Activated naive CD8-positive, alpha-beta T cell treated with anti-CD3 and anti-CD28 coated beads for 36 hours (primary cell): Measurements from ENCODE around the gene MARK2. TPM values are rescaled to one million over a fixed set of nuclear protein-coding genes. Genes with fewer than 3 reads are reported as not detected.
"Not testable (repeated sequence)": the region's sequence is repeated elsewhere in the genome, so short reads cannot be mapped to it uniquely, and the experiment has no call there.

ENCODE experiments used
- DNase-seq: peaks from one replicate; pipeline ENCODE4 v3.0.0; 2021
- H3K27ac Mint-ChIP-seq: one replicate; pipeline ENCODE4 v1.8.0; 2022; ENCODE audit warnings: mild to moderate bottlenecking, moderate library complexity, mixed read lengths
- H3K27me3 Mint-ChIP-seq: one replicate; pipeline ENCODE4 v1.8.0; 2022; ENCODE audit warnings: mild to moderate bottlenecking, mixed read lengths
- H3K36me3 Mint-ChIP-seq: one replicate; pipeline ENCODE4 v1.8.0; 2021; ENCODE audit warnings: mild to moderate bottlenecking, mixed read lengths
- H3K4me1 Mint-ChIP-seq: one replicate; pipeline ENCODE4 v1.8.0; 2021; ENCODE audit warnings: mixed read lengths
- H3K4me3 Mint-ChIP-seq: one replicate; pipeline ENCODE4 v1.8.0; 2022; ENCODE audit warnings: mild to moderate bottlenecking, moderate library complexity, mixed read lengths
- H3K9me3 Mint-ChIP-seq: one replicate; pipeline ENCODE4 v1.8.0; 2022; ENCODE audit warnings: mixed read lengths
- total RNA-seq, 2 experiments: library from RNA; stranded (reverse); gene quantifications; one replicate each; pipeline ENCODE4 v1.2.3, GENCODE V29; 2021

Gene MARK2
- total RNA-seq = 10 to 100 TPM; 27.7 to 29.0 TPM

DNA sequence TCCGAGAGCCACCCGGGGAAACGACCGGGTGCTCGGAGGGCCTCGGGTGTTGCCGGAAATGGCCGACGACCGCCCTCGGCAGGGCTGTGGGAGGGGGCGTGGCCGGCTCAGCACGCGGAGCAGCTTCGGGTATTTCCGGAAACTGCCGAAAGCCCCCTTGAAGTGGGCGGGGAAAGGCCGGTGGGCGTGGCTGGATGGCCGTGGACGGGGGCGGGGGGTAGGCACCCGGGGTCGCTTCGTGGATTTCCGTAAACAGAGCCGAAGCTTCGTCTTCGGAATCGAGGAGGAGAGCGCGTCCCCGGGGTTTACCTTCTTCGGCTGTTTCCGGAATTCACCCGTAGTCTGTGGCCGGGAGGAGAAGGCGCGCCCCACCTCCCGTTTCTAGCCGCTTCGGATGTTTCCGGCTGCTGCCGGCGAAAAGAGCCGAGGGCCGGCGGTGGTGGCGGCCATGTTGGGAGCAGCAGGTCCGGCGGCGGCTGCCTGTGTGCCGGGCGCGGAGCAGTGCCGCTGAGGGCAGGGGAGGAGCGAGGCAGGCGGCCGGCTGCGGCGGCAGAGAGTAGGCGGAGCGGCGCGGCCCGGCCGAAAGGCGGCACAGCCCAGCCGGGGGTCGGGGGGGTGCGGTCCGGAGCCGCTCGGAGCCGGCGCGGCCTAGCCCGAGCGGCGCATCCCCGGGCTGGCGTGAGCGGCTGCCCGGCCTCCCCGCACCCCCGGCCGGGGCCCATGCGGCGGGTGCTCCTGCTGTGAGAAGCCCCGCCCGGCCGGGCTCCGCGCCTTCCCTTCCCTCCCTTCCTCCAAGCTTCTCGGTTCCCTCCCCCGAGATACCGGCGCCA lies at the start of gene MARK2:
Gene MARK2 (plus strand): TSS at position 433 of the 830 bp plus-strand sequence. CDS start 397 bp downstream, at position 830.
- H3K27ac Mint-ChIP-seq = peak within 1 kb of the TSS; percentile 89
- H3K36me3 Mint-ChIP-seq = peaks cover 13% of the 10 kb centered on the region
- peak within 1 kb of the TSS; percentile 96 for H3K4me3 Mint-ChIP-seq
- H3K27me3 Mint-ChIP-seq = no peaks in the 10 kb centered on the region
- no peaks in the 10 kb centered on the region for H3K9me3 Mint-ChIP-seq
- peaks cover 46% of the 10 kb centered on the region for H3K4me1 Mint-ChIP-seq
- DNase-seq = peak; percentile 99

DNA sequence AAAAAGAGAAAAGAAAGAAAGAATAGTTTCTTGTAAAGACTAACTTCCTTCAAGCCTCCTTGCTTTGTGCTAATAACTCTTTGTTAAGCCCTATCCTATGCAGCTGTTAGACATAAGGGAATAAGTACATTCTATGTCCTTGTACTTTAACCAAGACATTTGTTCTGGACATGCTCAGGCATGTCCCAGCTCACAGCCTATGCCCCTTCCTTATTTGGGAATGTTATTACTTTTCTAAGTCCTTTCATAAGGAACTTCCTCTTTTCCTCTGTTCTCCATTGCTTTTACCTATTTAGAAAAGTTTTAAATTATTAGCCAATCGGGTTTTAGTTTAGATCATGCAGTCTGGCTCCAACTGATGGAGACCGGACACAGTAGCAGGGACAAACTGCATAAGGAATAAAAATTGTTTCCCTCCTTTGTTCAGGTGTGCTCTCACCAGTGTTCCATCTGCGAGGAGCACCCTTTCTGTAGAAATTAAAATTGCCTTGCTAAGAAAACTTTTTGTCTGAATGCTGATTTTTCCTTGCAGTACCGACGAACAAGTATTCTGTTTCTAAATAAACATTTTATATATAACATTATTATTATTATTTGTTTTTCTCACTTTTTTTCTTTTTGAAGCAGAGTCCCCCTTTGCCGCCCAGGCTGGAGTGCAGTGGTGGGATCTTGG lies 47.3 kb upstream of the MARK2 start:
- Mint-ChIP-seq H3K9me3 (peaks cover 19% of the 10 kb centered on the region), H3K4me3 (no peak overlapping the region), H3K27me3 (no peaks in the 10 kb centered on the region), H3K36me3 (peaks cover 3% of the 10 kb centered on the region), H3K27ac (no peak overlapping the region), H3K4me1 (no peaks in the 10 kb centered on the region)
- no peak for DNase-seq

DNA sequence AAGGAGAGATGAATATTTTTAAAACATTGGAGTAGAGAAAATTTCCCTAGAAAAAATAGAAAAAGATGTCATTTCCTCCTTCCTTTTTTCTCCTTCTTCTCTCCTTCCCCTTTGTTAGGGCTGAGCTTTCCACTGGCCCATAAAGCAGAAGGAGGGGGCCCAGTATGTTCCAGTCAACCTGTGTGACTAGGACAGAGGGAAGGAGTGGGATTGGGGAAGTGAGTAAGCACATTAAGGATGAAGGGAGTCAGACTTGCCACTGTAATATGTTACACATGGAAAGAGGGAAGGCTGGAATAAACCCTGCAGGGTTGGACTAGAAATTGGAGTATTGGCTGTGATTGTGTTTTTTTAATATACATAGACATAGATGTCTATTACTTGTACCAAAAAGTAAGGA lies 45.7 kb upstream of the MARK2 start:
- Mint-ChIP-seq H3K36me3 (peaks cover 3% of the 10 kb centered on the region), H3K4me3 (no peak overlapping the region), H3K4me1 (no peaks in the 10 kb centered on the region), H3K27ac (no peak overlapping the region), H3K9me3 (peaks cover 19% of the 10 kb centered on the region), H3K27me3 (peaks cover under 1% of the 10 kb centered on the region)
- no peak for DNase-seq

DNA sequence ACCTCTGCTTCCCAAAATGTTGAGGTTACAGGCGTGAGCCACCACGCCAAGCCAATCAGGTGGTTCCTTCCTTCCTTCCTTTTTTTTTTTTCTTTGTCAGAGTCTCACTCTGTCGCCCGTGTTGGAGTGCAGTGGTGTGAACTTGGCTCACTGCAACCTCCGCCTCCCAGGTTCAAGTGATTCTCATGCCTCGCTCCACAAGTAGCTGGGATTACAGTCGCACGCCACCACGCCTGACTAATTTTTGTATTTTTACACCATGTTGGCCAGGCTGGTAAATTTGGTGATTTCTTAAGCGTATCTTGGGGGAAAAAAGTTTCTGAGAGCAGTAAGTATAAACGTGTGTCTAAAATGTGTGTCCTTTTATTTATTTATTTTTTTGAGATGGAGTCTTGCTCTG lies 43.8 kb upstream of the MARK2 start:
- no peak overlapping the region for H3K4me3 Mint-ChIP-seq
- peaks cover 4% of the 10 kb centered on the region for H3K27me3 Mint-ChIP-seq
- peaks cover 19% of the 10 kb centered on the region for H3K9me3 Mint-ChIP-seq
- peaks cover 3% of the 10 kb centered on the region for H3K36me3 Mint-ChIP-seq
- DNase-seq = no peak
- no peak overlapping the region for H3K27ac Mint-ChIP-seq
- no peaks in the 10 kb centered on the region for H3K4me1 Mint-ChIP-seq

DNA sequence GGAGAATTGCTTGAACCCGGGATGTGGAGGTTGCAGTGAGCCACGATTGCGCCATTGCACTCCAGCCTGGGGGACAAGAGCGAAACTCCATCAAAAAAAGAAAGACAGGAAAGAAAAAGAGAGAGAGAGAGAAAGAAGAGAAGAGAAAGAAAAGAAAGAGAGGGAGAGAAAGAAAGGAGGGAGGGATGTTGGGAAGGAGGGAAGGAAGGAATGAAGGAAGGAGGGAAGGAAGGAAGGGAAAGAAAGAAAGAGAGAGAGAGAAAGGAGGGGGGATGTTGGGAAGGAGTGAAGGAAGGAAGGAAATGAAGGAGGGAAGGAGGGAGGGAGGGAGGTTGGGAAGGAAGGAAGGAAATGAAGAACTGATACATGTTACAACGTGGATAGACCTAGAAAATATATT lies 38.0 kb upstream of the MARK2 start:
- Mint-ChIP-seq H3K36me3 (no peaks in the 10 kb centered on the region), H3K27ac (no peak overlapping the region), H3K4me1 (no peaks in the 10 kb centered on the region), H3K4me3 (no peak overlapping the region), H3K9me3 (no peaks in the 10 kb centered on the region), H3K27me3 (peaks cover 13% of the 10 kb centered on the region)
- no peak for DNase-seq

DNA sequence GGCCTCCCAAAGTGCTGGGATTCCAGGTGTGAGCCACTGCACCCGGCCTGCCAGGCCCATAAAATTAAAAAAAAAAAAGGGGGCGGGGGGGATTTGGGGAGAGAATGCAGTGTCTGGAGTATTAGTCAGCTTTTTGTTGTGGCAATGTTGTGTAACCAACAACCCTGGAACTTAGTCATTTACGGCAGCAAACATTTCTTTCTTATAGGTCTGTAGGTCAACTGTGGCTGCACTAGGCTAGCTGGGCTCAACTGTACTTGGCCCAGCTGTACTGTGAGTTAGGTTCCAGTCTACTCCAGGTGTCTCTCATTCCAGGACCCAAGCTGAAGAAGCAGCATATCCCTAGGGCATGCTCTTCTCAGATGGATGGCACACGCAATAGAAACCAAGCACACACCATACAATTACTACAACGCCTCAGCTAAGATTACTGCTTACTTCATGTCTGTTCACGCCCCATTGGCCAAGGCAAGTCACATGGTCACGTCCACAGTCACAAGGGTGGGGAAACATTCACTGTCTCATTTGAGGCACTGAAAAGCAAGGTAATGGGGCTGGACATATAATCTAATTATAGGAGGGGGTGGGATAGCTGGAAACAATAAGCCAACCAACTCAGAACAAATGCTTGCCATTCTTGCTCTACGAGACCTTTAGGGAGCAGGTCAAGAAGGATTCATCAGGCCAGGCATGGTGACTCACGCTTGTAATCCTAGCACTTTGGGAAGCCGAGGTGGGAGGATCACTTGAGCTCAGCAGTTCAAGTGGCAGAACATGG lies 36.1 kb upstream of the MARK2 start:
- Mint-ChIP-seq H3K9me3 (no peaks in the 10 kb centered on the region), H3K36me3 (no peaks in the 10 kb centered on the region), H3K4me1 (no peaks in the 10 kb centered on the region), H3K27ac (no peak overlapping the region), H3K27me3 (peaks cover 13% of the 10 kb centered on the region), H3K4me3 (no peak overlapping the region)
- DNase-seq = no peak

DNA sequence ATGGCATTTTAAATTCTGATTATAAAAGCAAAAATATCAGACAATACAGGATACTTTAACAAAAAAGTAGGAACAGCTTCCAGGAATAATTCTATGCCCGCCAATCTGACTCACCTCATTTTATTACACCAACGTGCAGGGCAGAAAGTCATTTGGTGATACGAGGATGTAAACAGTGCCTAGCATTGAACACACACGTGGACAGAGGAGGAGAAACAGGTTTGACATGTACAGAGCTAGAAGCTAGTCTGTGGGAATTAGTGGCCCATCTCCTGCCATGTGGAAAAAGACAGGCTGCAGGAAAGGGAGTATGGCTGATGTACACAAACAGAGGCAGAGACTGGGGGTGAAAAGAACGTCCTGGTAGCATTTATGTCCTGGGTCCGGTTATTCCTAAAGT lies 34.7 kb upstream of the MARK2 start:
- H3K27me3 Mint-ChIP-seq = peaks cover 9% of the 10 kb centered on the region
- H3K36me3 Mint-ChIP-seq = no peaks in the 10 kb centered on the region
- H3K4me1 Mint-ChIP-seq = no peaks in the 10 kb centered on the region
- no peak overlapping the region for H3K4me3 Mint-ChIP-seq
- no peak overlapping the region for H3K27ac Mint-ChIP-seq
- DNase-seq = no peak
- H3K9me3 Mint-ChIP-seq = no peaks in the 10 kb centered on the region

DNA sequence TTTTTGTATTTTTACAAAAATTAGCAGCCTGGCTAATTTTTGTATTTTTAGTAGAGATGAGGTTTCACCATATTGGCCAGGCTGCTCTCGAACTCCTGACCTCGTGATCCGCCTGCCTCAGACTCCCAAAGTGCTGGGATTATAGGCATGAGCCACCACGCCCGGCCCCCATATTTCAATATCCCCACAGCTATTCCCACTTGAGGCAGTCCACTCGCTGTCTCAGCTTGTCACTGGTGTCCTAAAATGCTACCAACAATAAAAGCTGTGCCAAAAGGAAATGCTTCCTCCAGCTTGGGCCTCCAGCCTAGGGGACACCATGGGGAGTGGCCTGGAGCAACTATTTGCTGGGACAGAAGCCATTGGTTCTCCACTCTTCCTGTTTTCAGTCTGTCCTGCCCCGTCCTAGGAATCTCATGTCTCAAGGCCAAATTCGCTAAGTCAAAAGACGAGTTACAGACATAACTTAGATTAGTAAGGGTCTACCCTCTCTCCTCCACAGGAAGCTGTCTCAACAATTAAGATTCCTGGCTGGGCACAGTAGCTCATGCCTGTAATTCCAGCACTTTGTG lies 33.0 kb upstream of the MARK2 start:
- H3K4me3 Mint-ChIP-seq = no peak overlapping the region

DNA sequence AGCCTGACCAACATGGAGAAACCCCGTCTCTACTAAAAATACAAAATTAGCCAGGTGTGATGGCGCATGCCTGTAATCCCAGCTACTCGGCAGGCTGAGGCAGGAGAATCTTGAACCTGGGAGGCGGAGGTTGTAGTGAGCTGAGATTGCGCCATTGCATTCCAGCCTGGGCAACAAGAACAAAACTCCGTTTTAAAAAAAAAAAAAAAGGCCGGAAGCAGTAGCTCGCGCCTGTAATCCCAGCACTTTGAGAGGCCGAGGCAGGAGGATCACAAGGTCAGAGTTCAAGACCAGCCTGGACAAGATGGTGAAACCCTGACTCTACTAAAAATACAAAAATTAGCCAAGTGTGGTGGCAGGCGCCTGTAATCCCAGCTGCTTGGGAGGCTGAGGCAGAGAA lies 28.5 kb upstream of the MARK2 start:
- H3K27ac Mint-ChIP-seq, H3K27me3 Mint-ChIP-seq, DNase-seq, H3K9me3 Mint-ChIP-seq, H3K4me3 Mint-ChIP-seq, H3K36me3 Mint-ChIP-seq: not testable (repeated sequence)
- H3K4me1 Mint-ChIP-seq = peaks cover 14% of the 10 kb centered on the region

More for the DNA sequence above, 33.0 kb upstream of the MARK2 start:
- no peak for DNase-seq
- peaks cover 2% of the 10 kb centered on the region for H3K27me3 Mint-ChIP-seq
- H3K9me3 Mint-ChIP-seq = no peaks in the 10 kb centered on the region
- H3K4me1 Mint-ChIP-seq = no peaks in the 10 kb centered on the region
- H3K36me3 Mint-ChIP-seq = no peaks in the 10 kb centered on the region
- no peak overlapping the region for H3K27ac Mint-ChIP-seq

DNA sequence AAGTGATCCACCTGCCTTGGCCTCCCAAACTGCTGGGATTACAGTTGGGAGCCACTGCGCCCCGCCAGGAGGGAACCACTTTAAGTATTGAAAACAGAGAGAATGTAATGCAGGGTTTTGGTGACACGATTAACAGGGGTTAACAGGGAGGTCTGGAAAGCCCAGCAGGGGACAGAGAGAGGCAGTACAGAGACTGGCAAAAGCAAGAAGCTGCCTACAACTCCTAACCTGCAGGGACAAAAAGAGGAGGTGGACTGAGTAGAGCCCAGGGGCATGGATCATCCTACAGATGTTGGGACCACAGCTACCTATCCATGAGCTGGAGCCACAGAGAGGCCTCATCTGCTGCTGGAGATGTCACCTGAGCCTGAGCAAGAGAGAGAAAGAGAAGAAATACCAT lies 27.4 kb upstream of the MARK2 start:
- Mint-ChIP-seq H3K9me3 (no peaks in the 10 kb centered on the region), H3K4me1 (peaks cover 17% of the 10 kb centered on the region), H3K27me3 (peaks cover 6% of the 10 kb centered on the region), H3K36me3 (peaks cover 15% of the 10 kb centered on the region), H3K4me3 (peak overlapping the region; percentile 22), H3K27ac (no peak overlapping the region)
- DNase-seq = no peak

DNA sequence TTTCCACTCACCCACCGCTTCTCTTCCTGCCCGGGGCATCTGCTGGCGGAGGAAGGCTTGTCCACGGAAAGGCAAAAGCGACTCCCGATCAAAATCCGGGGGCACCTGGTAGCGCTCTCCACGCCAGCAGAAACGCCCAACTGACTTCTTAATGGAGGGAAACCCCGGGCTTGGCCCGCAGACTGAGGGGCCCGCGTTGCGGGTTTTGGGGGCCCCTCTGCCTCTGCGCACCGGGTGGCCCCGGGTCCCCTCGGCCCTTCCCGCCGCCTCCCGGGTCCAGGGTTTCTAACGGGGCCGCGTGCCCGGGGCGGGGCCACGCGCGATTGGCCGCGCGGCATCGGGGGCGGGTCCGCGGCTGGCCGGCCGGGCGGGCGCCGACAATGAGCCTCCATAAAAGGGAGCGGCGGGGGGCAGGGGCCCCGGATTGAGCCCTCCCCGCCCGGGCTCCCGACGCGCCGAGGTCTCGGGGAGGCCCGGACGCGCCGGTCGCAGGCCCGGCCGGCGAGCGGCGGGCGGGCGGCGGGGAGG lies 25.8 kb upstream of the MARK2 start, which contains the start of gene SPINDOC:
Gene SPINDOC (plus strand): TSS at position 422 of the 528 bp plus-strand sequence. CDS start 231 bp downstream, outside the sequence.
- peaks cover 6% of the 10 kb centered on the region for H3K27me3 Mint-ChIP-seq
- no peak within 1 kb of the TSS for H3K27ac Mint-ChIP-seq
- peaks cover 22% of the 10 kb centered on the region for H3K36me3 Mint-ChIP-seq
- H3K9me3 Mint-ChIP-seq = no peaks in the 10 kb centered on the region
- peaks cover 18% of the 10 kb centered on the region for H3K4me1 Mint-ChIP-seq
- peak; percentile 84 for DNase-seq
- peak within 1 kb of the TSS; percentile 83 for H3K4me3 Mint-ChIP-seq

DNA sequence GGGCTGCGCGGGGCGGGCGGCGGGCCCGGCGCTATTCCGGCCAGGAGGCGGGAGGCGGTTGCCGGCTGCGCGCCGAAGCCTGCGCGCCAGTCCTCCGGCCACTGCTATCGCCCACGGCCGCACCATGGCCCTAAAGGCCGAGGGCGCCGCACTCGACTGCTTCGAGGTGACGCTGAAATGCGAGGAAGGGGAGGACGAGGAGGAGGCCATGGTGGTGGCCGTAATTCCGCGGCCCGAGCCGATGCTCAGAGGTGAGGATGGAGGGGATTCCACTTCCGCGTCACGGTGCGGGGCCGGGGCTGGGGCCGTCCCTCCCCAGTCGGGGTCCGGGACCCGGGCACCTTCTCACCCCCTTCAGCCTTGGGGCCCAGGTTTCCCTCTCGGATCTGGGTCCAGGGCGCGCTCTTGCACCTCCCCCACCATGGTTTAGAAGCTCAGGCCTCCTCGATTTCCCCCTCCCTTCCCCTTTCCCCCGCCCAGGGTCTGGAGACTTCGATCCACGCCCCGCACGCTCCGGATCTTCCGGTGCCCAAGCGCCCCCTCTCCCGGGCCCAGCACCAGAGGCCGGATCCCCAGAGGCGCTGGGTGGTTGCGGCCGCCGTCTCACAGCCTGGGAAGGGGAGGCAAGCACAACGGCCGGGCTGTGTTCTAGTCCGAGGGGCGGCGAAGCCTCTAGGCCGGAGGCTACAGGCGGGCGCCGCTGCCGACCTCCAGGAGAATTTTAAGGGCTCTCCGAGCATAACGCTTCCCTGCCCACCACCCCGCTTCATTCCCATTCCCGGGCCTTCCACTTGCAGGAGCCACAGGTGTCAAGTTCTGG lies 25.1 kb upstream of the MARK2 start:
- Mint-ChIP-seq H3K9me3 (no peaks in the 10 kb centered on the region), H3K4me1 (peaks cover 18% of the 10 kb centered on the region), H3K36me3 (peaks cover 26% of the 10 kb centered on the region), H3K4me3 (peak overlapping the region; percentile 83), H3K27ac (no peak overlapping the region), H3K27me3 (peaks cover 6% of the 10 kb centered on the region)
- DNase-seq = peak; percentile 43

DNA sequence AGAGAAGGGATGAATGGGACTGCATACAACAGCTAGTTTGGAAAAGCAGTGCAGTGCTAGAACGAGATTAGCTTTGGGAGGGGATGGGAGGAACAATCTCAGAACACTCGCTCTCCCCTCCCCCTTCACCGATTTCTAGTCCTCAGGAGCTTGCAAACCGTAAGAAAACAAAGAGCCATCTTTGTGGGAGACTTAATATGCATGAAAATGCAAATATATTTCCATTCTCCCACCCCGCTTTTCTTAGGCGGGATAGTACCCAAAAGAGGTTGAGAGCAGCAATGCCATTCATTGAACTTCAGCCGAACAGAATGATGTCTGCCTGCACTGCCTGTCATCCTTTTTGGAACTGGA lies 24.6 kb upstream of the MARK2 start:
- Mint-ChIP-seq H3K4me3 (peak overlapping the region; percentile 83), H3K27me3 (peaks cover 6% of the 10 kb centered on the region), H3K27ac (peak overlapping the region; percentile 38), H3K9me3 (no peaks in the 10 kb centered on the region), H3K4me1 (peaks cover 18% of the 10 kb centered on the region), H3K36me3 (peaks cover 27% of the 10 kb centered on the region)
- no peak for DNase-seq

DNA sequence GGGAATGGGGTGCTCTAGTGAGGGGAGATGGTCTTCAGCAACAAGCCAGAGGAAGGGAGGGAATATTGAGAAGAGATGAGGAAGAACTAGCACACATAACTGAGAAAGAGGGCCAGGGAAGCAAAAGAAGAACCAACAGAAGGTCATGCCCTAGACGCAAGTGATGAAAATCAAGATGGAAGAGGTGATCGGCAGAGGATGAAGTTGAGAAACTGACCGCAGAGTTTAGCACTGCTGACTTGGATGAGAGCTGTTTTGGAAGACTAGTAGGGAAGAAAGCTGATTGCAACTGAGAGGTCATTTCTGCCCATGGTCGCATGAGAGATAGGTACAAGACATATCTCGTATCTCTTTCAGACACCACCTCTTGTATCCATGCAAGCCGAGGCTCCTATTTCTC lies 22.7 kb upstream of the MARK2 start:
- no peak for DNase-seq
- Mint-ChIP-seq H3K9me3 (no peaks in the 10 kb centered on the region), H3K4me3 (no peak overlapping the region), H3K36me3 (peaks cover 37% of the 10 kb centered on the region), H3K4me1 (peaks cover 18% of the 10 kb centered on the region), H3K27me3 (peaks cover 6% of the 10 kb centered on the region), H3K27ac (no peak overlapping the region)
